Stimulated activated CD4-positive, alpha-beta T cell treated with anti-CD3 and anti-CD28 coated beads, TNF-alpha, amount 100 ng/mL, for 48 hours (primary cell): Measurements from ENCODE around the gene POLE2.
"Not testable (repeated sequence)": the region's sequence is repeated elsewhere in the genome, so short reads cannot be mapped to it uniquely, and the experiment has no call there.

Experiments
- DNase-seq, 3 donors: peaks; one replicate each; pipeline ENCODE4 v3.0.0-alpha.2; 2020; ENCODE audit warnings: low read depth in 3 of 3

The POLE2 gene

DNA sequence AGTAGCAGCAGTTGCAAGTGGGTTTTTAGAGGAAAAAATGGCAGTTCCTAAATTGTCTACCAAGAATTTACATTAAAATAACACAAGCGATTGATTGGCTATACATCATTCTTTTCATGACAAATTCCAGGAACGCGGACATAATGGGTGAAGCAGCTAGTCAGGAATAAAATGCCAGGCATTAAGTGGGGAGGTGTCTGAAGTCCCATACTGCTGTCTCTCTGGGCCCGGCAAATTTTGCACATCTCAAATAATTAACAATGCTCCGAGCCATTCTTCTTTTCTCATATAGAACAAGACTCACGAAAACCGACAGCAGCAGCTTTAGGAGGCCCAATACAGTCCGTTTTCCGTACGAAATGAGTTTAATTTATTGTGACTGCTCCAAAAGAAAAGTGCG lies 68.3 kb downstream of the POLE2 start:
- DNase-seq: no peak

- not testable (repeated sequence) for DNase-seq
These were observed 68.7 kb downstream of the POLE2 start for GRCh38 chr14:49619273-49619672.

GRCh38 chr14:49617852-49618519 lies 70.0 kb downstream of the POLE2 start:
- no peak for DNase-seq

DNA sequence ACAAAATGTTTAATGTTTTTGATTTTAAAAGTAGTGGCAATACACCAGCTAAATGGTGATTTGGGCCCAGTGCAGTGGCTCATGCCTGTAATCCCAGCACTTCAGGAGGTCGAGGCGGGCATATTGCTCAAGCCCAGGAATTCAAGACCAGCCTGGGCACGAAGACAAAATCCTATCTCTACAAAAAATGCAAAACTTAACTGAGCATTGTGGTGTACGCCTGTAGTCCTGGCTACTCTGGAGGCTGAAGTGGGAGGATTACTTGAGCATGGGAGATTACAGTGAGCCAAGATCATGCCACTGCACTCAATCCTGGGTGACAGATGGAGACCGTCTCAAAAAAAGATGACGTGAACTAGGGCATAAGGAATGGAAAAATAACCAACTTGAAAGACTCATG lies 72.2 kb downstream of the POLE2 start:
- no peak for DNase-seq

GRCh38 chr14:49614196-49614595 lies 73.8 kb downstream of the POLE2 start:
- DNase-seq: no peak

DNA sequence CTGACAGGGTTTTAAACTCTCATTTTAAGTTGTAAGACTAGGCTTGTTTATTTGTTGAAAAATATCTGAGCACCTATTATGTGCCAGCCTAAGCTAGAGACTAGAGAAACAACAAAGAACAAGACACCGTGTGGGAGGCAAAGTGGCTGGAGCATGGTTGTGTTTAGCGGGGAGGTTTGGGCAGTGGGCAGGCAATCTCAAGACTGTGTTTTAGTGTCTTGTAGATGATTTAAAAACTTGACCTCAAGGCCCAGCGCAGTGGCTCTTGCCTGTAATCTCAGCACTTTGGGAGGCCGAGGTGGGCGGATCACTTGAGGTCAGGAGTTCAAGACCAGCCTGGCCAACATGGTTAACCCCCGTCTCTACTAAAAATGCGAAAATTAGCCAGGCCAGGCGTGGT lies 75.3 kb downstream of the POLE2 start:
- DNase-seq: no peak

GRCh38 chr14:49612251-49612650 lies 75.8 kb downstream of the POLE2 start:
- DNase-seq: no peak

GRCh38 chr14:49607583-49607982 lies 80.4 kb downstream of the POLE2 start:
- DNase-seq: no peak

DNA sequence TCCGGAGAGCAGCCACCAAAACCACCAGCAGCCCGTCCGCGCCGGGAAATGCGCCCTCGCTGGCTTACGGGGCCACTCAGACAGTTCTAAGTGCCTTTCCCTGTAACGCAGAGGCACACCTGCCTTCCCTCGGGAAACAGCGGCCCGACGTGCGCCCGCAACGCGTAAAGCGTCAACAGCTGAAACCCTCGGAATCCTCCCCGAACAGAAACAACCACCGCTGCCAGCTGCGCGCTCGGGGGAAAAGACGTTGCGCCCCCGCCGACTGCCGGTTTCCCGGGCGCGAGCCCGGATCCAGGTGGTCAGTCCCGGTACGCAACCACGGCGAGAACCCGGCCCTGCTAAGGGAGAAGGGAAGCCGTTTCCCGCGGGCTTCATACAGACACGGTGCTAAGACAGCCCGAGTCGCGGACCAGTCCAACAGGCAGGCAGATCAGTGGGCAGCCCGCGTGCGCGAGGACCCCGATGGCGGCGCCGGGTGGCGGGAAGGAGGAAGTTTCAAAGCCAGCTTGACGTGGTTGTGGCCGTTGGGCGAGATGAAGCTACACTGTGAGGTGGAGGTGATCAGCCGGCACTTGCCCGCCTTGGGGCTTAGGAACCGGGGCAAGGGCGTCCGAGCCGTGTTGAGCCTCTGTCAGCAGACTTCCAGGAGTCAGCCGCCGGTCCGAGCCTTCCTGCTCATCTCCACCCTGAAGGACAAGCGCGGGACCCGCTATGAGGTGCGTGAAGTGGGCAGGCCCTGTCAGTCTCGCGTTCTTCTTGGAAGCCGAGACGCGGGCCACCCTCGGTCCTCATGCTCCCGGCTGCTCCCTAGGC lies 89.3 kb downstream of the POLE2 start, which contains the start of gene LRR1:
Gene LRR1 (plus strand): TSS at position 456 of the 816 bp plus-strand sequence. CDS start 81 bp downstream, at position 537.
- peak; percentile 69 to 81 (median 76) for DNase-seq

DNA sequence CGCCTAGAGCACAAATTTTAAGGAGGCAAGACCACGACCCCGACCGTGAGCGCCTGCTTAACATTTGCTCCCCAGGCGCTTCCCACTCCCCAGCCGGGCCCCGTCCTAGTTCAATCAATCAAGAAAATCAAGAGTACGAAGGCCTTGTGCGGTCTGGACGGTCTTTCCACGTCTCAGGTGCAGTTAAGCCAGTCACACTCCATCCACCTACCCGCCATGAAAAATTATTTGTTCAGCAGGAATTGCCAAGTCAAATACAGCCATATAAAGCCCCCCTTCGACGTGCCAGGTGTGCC lies 89.9 kb downstream of the POLE2 start:
- DNase-seq: no peak

DNA sequence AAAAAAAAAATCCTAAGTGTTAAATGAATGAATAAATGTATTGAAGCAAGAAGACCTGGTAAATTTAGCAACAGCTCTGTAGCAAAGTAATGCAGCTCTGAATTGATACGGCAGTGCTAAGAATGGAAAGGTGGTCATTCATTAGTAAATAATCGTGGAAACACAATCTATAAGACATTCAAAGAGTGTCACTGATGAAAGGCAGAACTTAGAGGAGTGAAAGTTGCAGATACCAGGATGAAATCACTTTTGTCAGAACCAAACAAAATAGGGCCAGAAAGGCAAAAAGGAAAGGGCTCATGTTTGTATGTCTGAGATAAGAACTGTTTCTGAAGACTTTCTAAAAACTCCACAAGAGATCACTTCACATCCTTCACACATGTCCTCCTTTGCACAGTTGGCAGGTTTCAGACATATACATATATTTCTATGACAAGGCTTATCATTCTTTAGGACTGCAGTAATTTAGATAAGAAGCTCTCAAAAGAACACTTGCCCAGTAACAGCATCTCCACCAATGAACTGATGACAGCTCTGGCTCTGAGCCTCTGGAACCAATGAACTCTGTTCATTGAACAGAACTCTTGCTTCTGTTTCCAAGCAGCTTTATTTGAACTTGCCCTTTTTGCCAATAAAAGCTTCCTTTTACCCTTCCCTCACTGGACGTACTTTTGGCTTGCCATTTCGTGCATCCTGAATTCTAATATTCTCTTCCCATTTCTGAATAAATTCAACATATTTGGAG lies 93.5 kb downstream of the POLE2 start:
- no peak for DNase-seq
